Activated T-helper 1 cell treated with anti-CD3 and anti-CD28 coated beads, Interleukin-12 subunit alpha, Interleukin-12 subunit beta, Interleukin-2, Interleukin-4 antibody, amounts not matched to agents 30 ng/mL and 10 ng/mL and 1 ng/mL, durations not matched to agents 14 hours and 24 hours and 36 hours (primary cell): ENCODE data around the gene COL9A2. TPM values are rescaled to one million over a fixed set of nuclear protein-coding genes. Genes with fewer than 3 reads are reported as not detected.

Source experiments
- DNase-seq: peaks from one replicate; pipeline ENCODE4 v3.0.0; 2021; ENCODE audit warnings: low spot score
- H3K27ac Mint-ChIP-seq: one replicate; pipeline ENCODE4 v1.8.0; 2021; ENCODE audit warnings: mild to moderate bottlenecking, mixed read lengths
- H3K27me3 Mint-ChIP-seq: one replicate; pipeline ENCODE4 v1.8.0; 2022; ENCODE audit warnings: mild to moderate bottlenecking, moderate library complexity, mixed read lengths; ENCODE audit not compliant: insufficient read depth
- H3K36me3 Mint-ChIP-seq: one replicate; pipeline ENCODE4 v1.8.0; 2021; ENCODE audit warnings: low read depth, mixed read lengths
- H3K4me1 Mint-ChIP-seq: one replicate; pipeline ENCODE4 v1.8.0; 2021; ENCODE audit warnings: low read depth, mixed read lengths
- H3K4me3 Mint-ChIP-seq: one replicate; pipeline ENCODE4 v1.8.0; 2021; ENCODE audit warnings: mild to moderate bottlenecking, moderate library complexity, mixed read lengths
- H3K9me3 Mint-ChIP-seq: one replicate; pipeline ENCODE4 v1.8.0; 2021; ENCODE audit warnings: mixed read lengths
- intact Hi-C: fragments of 100-400 bp; cut with micrococcal nuclease; formaldehyde crosslinking; loops from one replicate; pipeline ENCODE4 v1.15.1; 2024
- total RNA-seq: library from RNA; stranded (reverse); gene quantifications from 2 replicates; pipeline ENCODE4 v1.2.3, GENCODE V29; 2022

Gene COL9A2
- total RNA-seq, 1 donor from 2014 or later = 20.4 TPM

DNA sequence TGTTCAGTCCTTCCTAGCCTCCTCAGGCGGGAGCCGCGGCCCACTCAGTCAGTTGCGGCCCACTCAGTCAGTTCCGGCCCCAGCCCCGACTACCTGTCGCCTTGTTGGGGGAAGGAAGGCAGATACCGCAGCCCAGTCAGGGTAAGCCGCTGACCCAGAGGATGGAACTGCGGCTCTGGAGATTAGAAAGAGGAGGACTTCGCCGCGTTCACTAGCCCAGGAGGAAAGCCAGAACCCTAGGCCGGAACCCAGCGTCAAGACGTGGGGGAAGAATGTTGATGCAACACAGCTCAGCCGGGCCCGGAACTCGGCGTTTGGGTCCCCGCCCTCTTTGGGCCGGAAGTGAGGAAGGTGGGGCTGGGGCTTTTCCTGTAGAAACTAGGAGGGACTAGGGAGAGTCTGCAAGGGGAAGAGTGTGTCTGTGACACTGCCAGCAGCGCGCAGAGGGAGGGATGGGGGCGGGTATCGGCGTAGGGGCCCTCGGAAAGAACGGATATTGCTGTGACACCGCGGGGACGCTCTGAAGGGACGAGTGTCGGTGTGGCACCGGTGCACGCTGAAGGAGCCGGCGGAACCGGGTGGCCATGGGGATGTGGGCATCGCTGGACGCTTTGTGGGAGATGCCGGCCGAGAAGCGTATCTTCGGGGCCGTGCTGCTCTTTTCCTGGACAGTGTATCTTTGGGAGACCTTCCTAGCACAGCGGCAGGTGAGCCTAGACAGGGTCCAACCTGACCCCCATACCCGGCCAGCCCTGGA lies 59.2 kb downstream of the COL9A2 start, which contains the start of gene ZMPSTE24:
Gene ZMPSTE24, plus strand, starts transcription at position 549 of the 757 bp plus-strand sequence. Its CDS starts 36 bp downstream, at position 585.
- peak within 1 kb of the TSS; percentile 96 for H3K4me3 Mint-ChIP-seq

DNA sequence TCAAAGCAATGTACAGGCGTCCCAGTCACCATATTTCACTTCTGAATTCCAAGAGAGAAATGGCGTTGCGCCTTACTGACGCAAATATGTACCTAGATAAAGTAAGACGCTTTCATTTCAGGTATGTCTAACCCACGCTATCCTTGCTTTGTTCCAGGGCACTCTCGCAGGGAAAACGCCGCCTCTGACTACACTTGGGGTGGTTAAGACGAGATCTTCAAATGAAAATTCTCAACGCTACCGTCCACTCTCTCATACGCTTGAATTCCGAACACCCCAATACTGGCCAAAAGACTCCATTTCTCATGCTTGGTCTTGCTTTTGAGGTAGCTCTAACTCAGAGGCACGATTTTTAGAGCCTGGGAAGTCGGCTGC lies 59.8 kb downstream of the COL9A2 start:
- intact Hi-C loops = loop anchor here (1.0 to 5.0 kb wide), 8 partner anchors 16 to 435 kb away; partner anchors contain the start of genes MFSD2A and NFYC
- Mint-ChIP-seq H3K4me1 (peaks cover 49% of the 10 kb centered on the region), H3K4me3 (peak overlapping the region; percentile 96), H3K27ac (peak overlapping the region; percentile 99), H3K9me3 (no peaks in the 10 kb centered on the region), H3K27me3 (no peaks in the 10 kb centered on the region), H3K36me3 (peaks cover 31% of the 10 kb centered on the region)
- no peak for DNase-seq

More for the DNA sequence above, 59.2 kb downstream of the COL9A2 start, which contains the start of gene ZMPSTE24:
- Mint-ChIP-seq H3K27me3 (no peaks in the 10 kb centered on the region), H3K27ac (peak within 1 kb of the TSS; percentile 99), H3K36me3 (peaks cover 35% of the 10 kb centered on the region), H3K4me1 (peaks cover 55% of the 10 kb centered on the region), H3K9me3 (no peaks in the 10 kb centered on the region)
- intact Hi-C loops = loop anchor here (1.0 to 5.0 kb wide), 15 partner anchors 12 to 434 kb away; partner anchors contain the start of genes CAP1, MFSD2A, NFYC and RLF
- DNase-seq = peak; percentile 94

DNA sequence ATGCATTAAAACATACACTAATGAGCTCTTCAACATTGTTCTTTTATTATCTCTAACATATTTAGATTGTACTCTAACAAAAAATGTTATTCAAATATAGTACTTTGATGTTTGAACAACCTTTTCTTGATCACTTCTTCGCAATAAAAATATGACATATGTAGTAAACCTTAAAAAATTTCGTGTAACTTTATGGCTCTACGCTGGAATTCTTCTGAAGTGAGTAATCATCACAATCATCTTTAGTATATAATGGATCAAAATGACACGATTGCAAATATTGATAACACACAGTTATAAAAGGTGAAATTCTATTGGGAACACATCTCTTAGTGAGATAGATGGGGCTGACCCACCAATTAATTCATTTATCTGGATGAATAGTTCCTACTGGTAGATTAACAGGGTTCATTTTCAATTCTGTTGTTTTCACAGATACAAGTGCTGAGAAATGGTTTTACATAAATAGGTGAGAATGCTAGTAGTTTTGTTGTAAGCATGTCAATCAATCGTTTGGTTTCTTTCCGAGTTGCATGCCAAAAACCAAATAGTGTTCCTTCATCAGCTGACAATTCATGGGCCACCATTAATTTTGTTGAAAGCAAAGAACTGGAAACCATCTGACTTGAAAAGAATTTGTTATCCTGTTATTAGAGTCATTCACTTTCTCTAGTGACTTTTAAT lies 60.5 kb downstream of the COL9A2 start:
- peaks cover 24% of the 10 kb centered on the region for H3K36me3 Mint-ChIP-seq
- no peaks in the 10 kb centered on the region for H3K9me3 Mint-ChIP-seq
- DNase-seq = no peak
- peak overlapping the region; percentile 68 for H3K27ac Mint-ChIP-seq
- peak overlapping the region; percentile 96 for H3K4me3 Mint-ChIP-seq
- intact Hi-C loops = loop anchor here (1.0 to 5.0 kb wide), 8 partner anchors 15 to 436 kb away; partner anchors contain the start of genes MFSD2A and NFYC
- peaks cover 46% of the 10 kb centered on the region for H3K4me1 Mint-ChIP-seq
- H3K27me3 Mint-ChIP-seq = no peaks in the 10 kb centered on the region

DNA sequence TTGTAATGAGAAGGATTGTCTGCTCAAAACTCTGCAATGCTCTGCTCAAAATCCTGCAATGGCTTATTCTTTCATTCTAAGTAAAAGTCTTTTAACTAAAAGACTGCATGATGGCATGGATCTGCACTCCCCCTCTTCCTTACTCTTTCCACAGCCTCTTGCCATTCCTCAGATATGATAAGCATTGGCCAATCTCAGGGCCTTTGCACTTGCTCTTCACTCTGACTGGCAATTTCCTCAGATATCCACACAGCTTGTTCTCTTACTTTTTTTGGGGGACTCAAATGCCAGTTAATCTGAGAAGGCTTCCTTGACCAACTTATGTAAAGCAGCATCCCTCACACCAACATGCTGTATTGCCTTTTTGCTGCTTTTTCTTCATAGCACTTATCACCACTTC lies 61.9 kb downstream of the COL9A2 start:
- DNase-seq = no peak
- intact Hi-C loops = loop anchor here (5.0 kb wide), 3 partner anchors 198 to 437 kb away; partner anchors contain the start of genes MFSD2A and NFYC
- no peak overlapping the region for H3K4me3 Mint-ChIP-seq
- peaks cover 11% of the 10 kb centered on the region for H3K36me3 Mint-ChIP-seq
- H3K27ac Mint-ChIP-seq = no peak overlapping the region
- no peaks in the 10 kb centered on the region for H3K27me3 Mint-ChIP-seq
- H3K4me1 Mint-ChIP-seq = peaks cover 41% of the 10 kb centered on the region
- no peaks in the 10 kb centered on the region for H3K9me3 Mint-ChIP-seq

DNA sequence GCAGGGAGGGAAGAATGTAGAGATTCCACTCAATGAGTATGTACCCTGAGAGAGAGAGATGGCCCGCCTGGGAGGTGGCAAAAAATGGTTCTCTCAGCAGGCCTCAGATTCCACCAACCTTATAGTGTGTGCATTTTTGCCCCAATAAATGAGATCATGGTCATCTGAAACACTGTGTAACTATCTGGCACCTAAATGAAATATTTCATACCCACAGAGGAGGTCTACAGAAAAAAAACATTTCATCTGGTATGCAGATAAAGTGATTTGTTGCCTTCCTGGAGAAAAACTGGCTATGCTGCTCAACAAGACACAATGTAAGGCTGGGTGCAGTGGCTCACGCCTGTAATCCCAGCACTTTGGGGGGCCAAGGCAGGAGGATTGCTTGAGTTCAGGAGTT lies 64.5 kb downstream of the COL9A2 start:
- H3K36me3 Mint-ChIP-seq = peaks cover 7% of the 10 kb centered on the region
- peaks cover 33% of the 10 kb centered on the region for H3K4me1 Mint-ChIP-seq
- no peak for DNase-seq
- H3K4me3 Mint-ChIP-seq = no peak overlapping the region
- no peaks in the 10 kb centered on the region for H3K27me3 Mint-ChIP-seq
- intact Hi-C loops = no loop called here
- H3K9me3 Mint-ChIP-seq = no peaks in the 10 kb centered on the region
- H3K27ac Mint-ChIP-seq = no peak overlapping the region

DNA sequence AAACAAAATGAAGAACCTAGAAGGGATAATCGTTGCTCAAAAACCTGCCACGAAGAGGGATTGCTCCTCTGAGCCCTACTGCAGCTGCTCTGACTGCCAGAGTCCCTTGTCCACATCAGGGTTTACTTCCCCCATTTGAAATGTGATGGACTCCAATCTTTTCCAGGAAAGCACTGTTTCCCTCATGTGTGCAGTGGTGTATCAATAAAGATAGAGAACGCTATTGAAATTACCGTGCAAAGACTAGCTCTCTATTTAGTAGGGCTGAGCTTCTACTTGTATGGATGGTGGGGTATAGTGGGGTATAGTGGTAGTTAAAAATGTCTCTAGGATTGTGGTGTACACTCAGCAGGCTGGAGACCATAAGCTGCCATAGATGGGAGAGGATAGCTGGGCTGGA lies 65.6 kb downstream of the COL9A2 start:
- no peak for DNase-seq
- intact Hi-C loops = no loop called here
- no peak overlapping the region for H3K27ac Mint-ChIP-seq
- H3K9me3 Mint-ChIP-seq = no peaks in the 10 kb centered on the region
- H3K36me3 Mint-ChIP-seq = peaks cover 5% of the 10 kb centered on the region
- no peak overlapping the region for H3K4me3 Mint-ChIP-seq
- no peaks in the 10 kb centered on the region for H3K27me3 Mint-ChIP-seq
- H3K4me1 Mint-ChIP-seq = peaks cover 31% of the 10 kb centered on the region

Other genes with a start within 250 kb of the COL9A2 start
- 101 and 110 TPM in 2 replicates for gene PPT1, start 220.0 kb downstream of the COL9A2 start, total RNA-seq
- gene RLF, start 155.9 kb downstream of the COL9A2 start, total RNA-seq = 18.2 and 19.9 TPM in 2 replicates
- not detected in 2 replicates for gene TMCO2, start 69.3 kb downstream of the COL9A2 start, total RNA-seq
- gene ZMPSTE24, start 59.0 kb downstream of the COL9A2 start, total RNA-seq = 50.2 and 56.0 TPM in 2 replicates
- gene SMAP2, start 56.4 kb upstream of the COL9A2 start, total RNA-seq = 196 and 201 TPM in 2 replicates
- 5.1 and 5.8 TPM in 2 replicates for gene ZFP69B, start 133.2 kb upstream of the COL9A2 start, total RNA-seq
- gene ZFP69, start 160.0 kb upstream of the COL9A2 start, total RNA-seq = 3.9 and 4.0 TPM in 2 replicates
- 18.2 and 18.3 TPM in 2 replicates for gene EXO5, start 191.5 kb upstream of the COL9A2 start, total RNA-seq
- gene ZNF684, start 214.4 kb upstream of the COL9A2 start, total RNA-seq = 4.9 and 6.0 TPM in 2 replicates